H1 (cell line): ENCODE data around the gene ACHE. TPM values are rescaled to one million over a fixed set of nuclear protein-coding genes. Genes with fewer than 3 reads are reported as not detected.

Source experiments
- BCL11A ChIP-seq, 2 experiments: IDR thresholded peaks; one replicate each; pipeline ENCODE4 v1.6.1; 2011; ENCODE audit warnings: low read depth in 2 of 2, low read length in 2 of 2, mild to moderate bottlenecking in 2 of 2
- BRCA1 ChIP-seq: IDR thresholded peaks from 2 replicates; pipeline ENCODE4 v1.6.1; 2012; ENCODE audit warnings: low read depth, low read length, improper control_type of control experiment
- CHD7 ChIP-seq: fragments of 300-600 bp; sonication (generic); IDR thresholded peaks from 2 replicates; pipeline ENCODE4 v1.7.1; 2012; ENCODE audit warnings: low read length, moderate library complexity, mild to moderate bottlenecking, inconsistent platforms; ENCODE audit not compliant: insufficient replicate concordance
- KDM5A ChIP-seq: fragments of 200-600 bp; IDR thresholded peaks from 2 replicates; pipeline ENCODE4 v1.7.1; 2012; ENCODE audit warnings: mild to moderate bottlenecking, low read length, inconsistent platforms, mixed read lengths
- SP1 ChIP-seq: IDR thresholded peaks from 2 replicates; pipeline ENCODE4 v1.6.1; 2011; ENCODE audit warnings: low read depth, low read length
- SRF ChIP-seq: IDR thresholded peaks from 2 replicates; pipeline ENCODE4 v1.6.1; 2011; ENCODE audit warnings: mild to moderate bottlenecking, low read depth, low read length, moderate library complexity
- TAF1 ChIP-seq: IDR thresholded peaks from 2 replicates; pipeline ENCODE4 v1.6.1; 2011; ENCODE audit warnings: mild to moderate bottlenecking, low read depth, low read length
- TEAD4 ChIP-seq: IDR thresholded peaks from 2 replicates; pipeline ENCODE4 v1.6.1; 2012; ENCODE audit warnings: low read depth, low read length, inconsistent platforms, mixed read lengths
- polyA plus RNA-seq, 7 experiments: library from polyadenylated mRNA; depleted of rRNA in 3 of 7; stranded (reverse) in 5 of 7; unstranded in 2 of 7; fragments of >200 nt in 5 of 7; fragments of 200-250 nt in 2 of 7; gene quantifications; 1 replicate in 5 of 7; 2 replicates in 1 of 7; 4 replicates in 1 of 7; pipeline versions ENCODE4 v1.2.1 to v1.2.3, GENCODE V29; 2011 to 2013; ENCODE audit warnings: missing spikeins in 2 of 7, mixed read lengths in 2 of 7
- total RNA-seq: library from RNA; stranded (reverse); fragmentation: NEBNext Ultra II Directional; extraction: Animal tissue kit (Norgen Biotek cat#: 25700); gene quantifications from 2 replicates; pipeline ENCODE4 v1.2.1, GENCODE V29; 2021
- TF ChIP-seq, protein P1 (sequence below): IDR thresholded peaks from 2 replicates; pipeline ENCODE4 v1.6.1; 2012; ENCODE audit warnings: inconsistent platforms
- TF ChIP-seq, protein P2 (sequence below): IDR thresholded peaks from 2 replicates; pipeline ENCODE4 v1.6.1; 2012; ENCODE audit warnings: low read length, inconsistent platforms

Gene ACHE
- total and polyA plus RNA-seq, 2 of the 8 experiments (the other 6 are each of a cell fraction or from before 2014, with no cell fraction given), result 1.4 to 4.3 TPM

DNA sequence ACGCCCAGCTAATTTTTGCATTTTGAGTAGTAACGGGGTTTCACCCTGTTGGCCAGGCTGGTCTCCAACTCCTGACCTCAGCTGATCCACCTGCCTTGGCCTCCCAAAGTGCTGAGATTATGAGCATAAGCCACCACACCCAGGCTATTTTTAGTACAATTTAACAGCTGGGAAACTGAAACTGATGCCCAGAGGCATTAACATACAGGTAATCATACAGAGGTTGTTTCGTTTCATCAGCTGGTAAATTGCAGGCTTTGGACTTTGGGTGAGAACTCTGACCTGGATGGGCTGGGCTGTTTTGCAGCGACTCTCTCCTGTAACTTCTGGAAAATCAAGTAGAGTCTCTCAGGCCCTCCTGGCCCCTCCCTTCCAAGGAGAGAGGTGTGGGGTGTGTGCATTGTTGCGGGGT, 6.2 kb upstream of the ACHE start (continued):
- TF ChIP-seq CHD7 (no peak), SRF (no peak), TAF1 (no peak), BRCA1 (no peak), KDM5A (no peak), TEAD4 (no peak), BCL11A (IDR thresholded peaks at IDR 0.05; ENCODE audit: low read depth in 2 of 2, low read length in 2 of 2) (no peak), SP1 (no peak)
- TF ChIP-seq, protein P1, sequence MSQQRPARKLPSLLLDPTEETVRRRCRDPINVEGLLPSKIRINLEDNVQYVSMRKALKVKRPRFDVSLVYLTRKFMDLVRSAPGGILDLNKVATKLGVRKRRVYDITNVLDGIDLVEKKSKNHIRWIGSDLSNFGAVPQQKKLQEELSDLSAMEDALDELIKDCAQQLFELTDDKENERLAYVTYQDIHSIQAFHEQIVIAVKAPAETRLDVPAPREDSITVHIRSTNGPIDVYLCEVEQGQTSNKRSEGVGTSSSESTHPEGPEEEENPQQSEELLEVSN, result no peak
- TF ChIP-seq, protein P2, sequence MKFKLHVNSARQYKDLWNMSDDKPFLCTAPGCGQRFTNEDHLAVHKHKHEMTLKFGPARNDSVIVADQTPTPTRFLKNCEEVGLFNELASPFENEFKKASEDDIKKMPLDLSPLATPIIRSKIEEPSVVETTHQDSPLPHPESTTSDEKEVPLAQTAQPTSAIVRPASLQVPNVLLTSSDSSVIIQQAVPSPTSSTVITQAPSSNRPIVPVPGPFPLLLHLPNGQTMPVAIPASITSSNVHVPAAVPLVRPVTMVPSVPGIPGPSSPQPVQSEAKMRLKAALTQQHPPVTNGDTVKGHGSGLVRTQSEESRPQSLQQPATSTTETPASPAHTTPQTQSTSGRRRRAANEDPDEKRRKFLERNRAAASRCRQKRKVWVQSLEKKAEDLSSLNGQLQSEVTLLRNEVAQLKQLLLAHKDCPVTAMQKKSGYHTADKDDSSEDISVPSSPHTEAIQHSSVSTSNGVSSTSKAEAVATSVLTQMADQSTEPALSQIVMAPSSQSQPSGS, result no peak
